NCI-H82 treated with DMSO at 0.1 percent for 48 hours (cell line): ENCODE measurements around the gene CAND2.

Experiments used
- DNase-seq: peaks from one replicate; lab custom pipeline; 2025; ENCODE audit not compliant: unreplicated experiment; lab: John Stamatoyannopoulos, UW

The CAND2 gene

DNA sequence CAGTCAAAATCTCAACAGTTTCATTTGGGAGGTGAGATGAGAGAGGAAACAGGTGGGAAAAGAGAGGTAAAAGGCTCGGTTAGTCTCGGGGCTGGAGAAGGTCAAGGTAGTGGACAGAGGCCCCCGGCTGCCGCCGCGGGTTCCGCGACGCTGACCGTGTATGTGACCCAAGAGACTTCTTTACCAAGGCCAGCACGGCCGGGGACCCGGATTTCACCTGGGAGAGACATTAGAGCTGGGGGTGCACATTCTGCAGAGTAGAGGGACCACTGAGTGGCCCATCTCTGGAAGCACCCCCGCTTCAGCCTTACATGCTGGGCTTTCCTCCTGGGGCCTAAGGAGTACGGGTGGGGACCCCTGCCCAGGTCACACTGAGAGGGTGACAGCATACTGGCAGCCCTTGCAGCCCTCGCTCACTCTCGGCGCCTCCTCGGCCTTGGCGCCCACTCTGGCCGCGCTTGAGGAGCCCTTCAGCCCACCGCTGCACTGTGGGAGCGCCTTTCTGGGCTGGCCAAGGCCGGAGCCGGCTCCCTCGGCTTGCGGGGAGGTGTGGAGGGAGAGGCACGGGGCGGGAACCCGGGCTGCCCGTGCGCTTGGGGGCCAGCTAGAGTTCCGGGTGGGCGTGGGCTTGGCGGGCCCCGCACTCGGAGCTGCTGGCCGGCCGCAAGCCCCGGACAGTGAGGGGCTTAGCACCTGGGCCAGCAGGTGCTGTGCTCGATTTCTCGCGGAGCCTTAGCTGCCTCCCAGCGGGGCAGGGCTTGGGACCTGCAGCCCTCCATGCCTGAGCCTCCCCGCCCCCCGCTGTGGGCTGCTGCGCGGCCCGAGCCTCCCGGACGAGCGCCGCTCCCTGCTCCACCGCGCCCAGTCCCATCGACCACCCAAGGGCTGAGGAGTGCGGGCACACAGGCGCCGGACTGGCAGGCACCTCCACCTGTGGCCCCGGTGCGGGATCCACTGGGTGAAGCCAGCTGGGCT, 86.1 kb downstream of the CAND2 start:
- no peak for DNase-seq

GRCh38 chr3:12884186-12884680, 87.8 kb downstream of the CAND2 start:
- no peak for DNase-seq
